ENCODE measurements around the gene C2orf76.
"Not testable (repeated sequence)": the region's sequence is repeated elsewhere in the genome, so short reads cannot be mapped to it uniquely, and the experiment has no call there.

The C2orf76 gene

DNA sequence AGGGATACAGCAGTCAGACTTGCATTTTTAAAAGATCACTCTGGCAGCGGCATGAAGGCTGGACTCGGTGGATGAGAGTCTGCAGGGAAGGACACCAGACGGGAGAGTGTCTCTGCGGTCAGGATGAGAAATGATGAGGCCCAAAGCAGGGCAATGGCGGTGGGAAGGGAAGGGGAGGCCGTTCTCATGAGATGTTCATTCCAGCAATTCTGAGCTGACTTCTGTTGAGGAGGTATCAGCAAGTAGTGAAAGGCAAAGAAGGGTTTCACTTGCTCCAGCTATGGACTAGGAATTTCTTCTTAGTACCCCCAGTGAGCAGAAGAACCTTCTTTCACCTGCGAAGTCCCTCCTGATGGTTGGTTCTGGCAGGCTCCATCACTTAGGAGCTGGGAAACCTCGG, 80.0 kb downstream of the C2orf76 start:
- Histone ChIP-seq H3K9me3 (ENCODE audit: control insufficient read depth, insufficient read depth, low read length) (no peaks in the 10 kb centered on the region), H3K27me3 (ENCODE audit: control insufficient read depth, insufficient read depth, low read length) (no peaks in the 10 kb centered on the region), H3K36me3 (ENCODE audit: control insufficient read depth, insufficient read depth, low read length) (no peaks in the 10 kb centered on the region), H3K27ac (ENCODE audit: low read length) (no peak overlapping the region), H3K4me1 (ENCODE audit: control insufficient read depth, insufficient read depth, low read length) (no peaks in the 10 kb centered on the region; the same call in 1 of the 2 replicates), H3K4me3 (ENCODE audit: low read length) (no peak overlapping the region)
- no CpG with 5 or more reads among the region's 8 CpGs for WGBS (ENCODE audit: insufficient coverage, insufficient read length)
- no peak for DNase-seq (ENCODE audit: low read depth, low spot score)

DNA sequence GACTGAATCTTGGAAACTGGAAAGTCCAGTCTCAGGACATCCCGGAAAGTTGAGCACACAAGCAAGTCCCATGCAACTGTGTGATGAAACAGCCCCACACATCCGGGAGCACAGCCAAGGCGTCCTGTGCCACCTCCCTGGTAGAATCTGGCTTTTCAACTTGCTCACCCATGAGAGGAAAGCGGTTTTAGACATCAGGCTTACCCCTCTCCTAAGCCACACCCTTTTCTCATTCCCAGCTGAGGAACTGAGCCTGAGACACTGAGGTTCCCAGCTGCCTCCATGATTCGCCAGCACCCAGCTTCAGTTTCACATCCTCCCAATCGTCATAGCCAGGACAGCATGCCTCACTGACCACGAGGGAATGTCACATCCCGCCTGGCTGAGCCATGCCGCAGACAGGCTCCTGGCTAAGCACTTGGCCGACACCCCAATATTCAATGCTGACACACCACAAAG, 82.7 kb downstream of the C2orf76 start:
- Histone ChIP-seq H3K4me3 (ENCODE audit: low read length) (no peak overlapping the region), H3K36me3 (ENCODE audit: control insufficient read depth, insufficient read depth, low read length) (no peaks in the 10 kb centered on the region), H3K27me3 (ENCODE audit: control insufficient read depth, insufficient read depth, low read length) (no peaks in the 10 kb centered on the region), H3K27ac (ENCODE audit: low read length) (no peak overlapping the region), H3K9me3 (ENCODE audit: control insufficient read depth, insufficient read depth, low read length) (no peaks in the 10 kb centered on the region), H3K4me1 (ENCODE audit: control insufficient read depth, insufficient read depth, low read length) (no peaks in the 10 kb centered on the region; the same call in 1 of the 2 replicates)
- no peak for DNase-seq (ENCODE audit: low read depth, low spot score)
- no CpG with 5 or more reads among the region's 10 CpGs for WGBS (ENCODE audit: insufficient coverage, insufficient read length)

DNA sequence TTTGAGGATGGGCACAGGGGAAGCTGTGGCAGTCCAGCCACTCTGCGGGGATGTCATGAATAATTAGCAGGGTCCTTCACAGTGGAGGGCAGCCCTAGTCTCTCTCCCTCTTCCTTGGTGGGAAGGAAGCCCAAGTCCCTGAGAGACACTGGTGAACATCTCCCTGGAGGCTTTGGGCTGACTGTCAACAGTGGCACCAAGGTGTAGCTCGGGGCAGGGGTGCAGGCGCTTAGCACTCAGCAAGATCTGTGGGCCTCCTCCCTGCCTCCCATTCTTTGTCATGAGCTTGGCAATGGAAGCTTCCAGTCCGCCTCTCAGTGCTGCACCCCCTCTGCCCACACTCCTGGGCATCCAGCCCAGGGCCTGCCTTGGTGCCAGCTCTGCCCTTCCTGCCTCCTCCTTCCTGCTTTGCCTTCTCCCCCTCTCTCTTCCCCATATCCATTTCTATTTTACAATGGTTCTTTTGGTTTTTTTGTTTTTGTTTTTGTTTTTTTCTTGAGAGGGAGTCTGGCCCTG, 83.6 kb downstream of the C2orf76 start:
- Histone ChIP-seq H3K4me1 (ENCODE audit: control insufficient read depth, insufficient read depth, low read length) (no peaks in the 10 kb centered on the region; the same call in 1 of the 2 replicates), H3K27me3 (ENCODE audit: control insufficient read depth, insufficient read depth, low read length) (no peaks in the 10 kb centered on the region), H3K27ac (ENCODE audit: low read length) (no peak overlapping the region), H3K36me3 (ENCODE audit: control insufficient read depth, insufficient read depth, low read length) (no peaks in the 10 kb centered on the region), H3K9me3 (ENCODE audit: control insufficient read depth, insufficient read depth, low read length) (no peaks in the 10 kb centered on the region), H3K4me3 (ENCODE audit: low read length) (no peak overlapping the region)
- no CpG with 5 or more reads among the region's 4 CpGs for WGBS (ENCODE audit: insufficient coverage, insufficient read length)
- no peak for DNase-seq (ENCODE audit: low read depth, low spot score)

DNA sequence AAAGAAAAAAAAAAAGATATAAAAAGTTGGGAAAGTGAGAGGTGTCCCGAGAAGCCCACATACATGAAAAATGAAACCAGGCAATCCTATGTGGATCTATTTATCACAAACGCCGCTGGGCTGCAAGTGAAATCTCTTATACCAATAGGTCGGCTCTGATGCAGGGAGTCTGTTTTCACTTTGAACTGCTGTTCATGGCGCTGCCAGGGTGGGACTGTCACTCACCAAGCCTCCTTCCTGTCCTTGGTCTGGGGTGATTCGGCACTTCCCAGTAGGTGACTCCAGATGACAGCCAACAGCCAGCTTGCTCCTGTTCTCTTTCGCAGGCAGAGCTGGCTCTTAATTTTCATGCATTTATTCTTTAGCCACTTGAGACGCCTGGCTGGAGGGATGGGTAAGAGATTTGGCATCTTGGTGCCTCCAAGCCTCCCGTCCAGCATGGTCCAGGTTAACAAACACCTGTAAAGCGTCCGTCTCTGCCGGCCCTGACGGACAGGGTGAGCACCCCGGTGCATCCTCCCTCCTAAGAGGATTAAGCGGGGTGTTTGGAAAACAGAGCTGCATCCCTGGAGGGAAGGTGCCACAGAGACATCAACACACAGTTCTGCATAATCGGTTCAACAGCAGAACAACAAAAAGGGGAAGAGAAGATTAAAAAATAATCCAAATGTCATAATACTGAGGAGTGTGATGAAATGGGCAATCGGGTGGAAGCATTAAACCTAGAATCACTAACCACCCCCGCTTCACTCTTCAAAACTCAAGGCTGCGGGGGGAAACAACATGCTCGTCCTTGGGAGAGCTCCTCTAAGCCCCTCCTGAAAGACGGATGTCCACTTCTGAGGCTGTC, 84.3 kb downstream of the C2orf76 start:
- WGBS (ENCODE audit: insufficient coverage, insufficient read length), result no CpG with 5 or more reads among the region's 21 CpGs
- H3K4me3 ChIP-seq (ENCODE audit: low read length), result no peak overlapping the region
- H3K9me3 ChIP-seq (ENCODE audit: control insufficient read depth, insufficient read depth, low read length), result no peaks in the 10 kb centered on the region
- H3K27ac ChIP-seq (ENCODE audit: low read length), result no peak overlapping the region
- no peak for DNase-seq (ENCODE audit: low read depth, low spot score)
- no peaks in the 10 kb centered on the region for H3K27me3 ChIP-seq (ENCODE audit: control insufficient read depth, insufficient read depth, low read length)
- H3K36me3 ChIP-seq (ENCODE audit: control insufficient read depth, insufficient read depth, low read length), result no peaks in the 10 kb centered on the region
- H3K4me1 ChIP-seq (ENCODE audit: control insufficient read depth, insufficient read depth, low read length), result no peaks in the 10 kb centered on the region; the same call in 1 of the 2 replicates

DNA sequence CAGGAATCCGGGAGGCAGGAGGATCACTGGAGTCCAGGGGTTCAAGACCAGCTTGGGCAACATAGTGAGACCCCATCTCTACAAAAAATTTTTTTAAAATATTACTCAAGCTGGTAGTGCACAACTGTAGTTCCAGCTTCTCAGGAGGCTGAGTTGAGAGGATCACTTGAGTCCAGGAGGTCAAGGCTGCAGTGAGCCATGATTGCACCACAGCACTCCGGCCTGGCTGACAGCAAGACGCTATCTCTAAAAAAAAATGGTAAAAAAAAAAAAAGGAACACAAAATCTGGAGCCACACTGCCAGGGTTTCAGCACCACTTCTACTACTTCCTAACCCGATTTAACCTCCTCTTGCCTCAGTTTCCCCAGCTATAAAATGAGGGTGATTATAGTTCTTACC, 86.0 kb downstream of the C2orf76 start:
- H3K27ac ChIP-seq (ENCODE audit: low read length), result no peak overlapping the region
- H3K36me3 ChIP-seq (ENCODE audit: control insufficient read depth, insufficient read depth, low read length), result no peaks in the 10 kb centered on the region
- no peaks in the 10 kb centered on the region for H3K27me3 ChIP-seq (ENCODE audit: control insufficient read depth, insufficient read depth, low read length)
- H3K9me3 ChIP-seq (ENCODE audit: control insufficient read depth, insufficient read depth, low read length), result no peaks in the 10 kb centered on the region
- H3K4me3 ChIP-seq (ENCODE audit: low read length), result no peak overlapping the region
- no peak for DNase-seq (ENCODE audit: low read depth, low spot score)
- no CpG with 5 or more reads among the region's 4 CpGs for WGBS (ENCODE audit: insufficient coverage, insufficient read length)
- H3K4me1 ChIP-seq (ENCODE audit: control insufficient read depth, insufficient read depth, low read length), result no peaks in the 10 kb centered on the region; the same call in 1 of the 2 replicates

DNA sequence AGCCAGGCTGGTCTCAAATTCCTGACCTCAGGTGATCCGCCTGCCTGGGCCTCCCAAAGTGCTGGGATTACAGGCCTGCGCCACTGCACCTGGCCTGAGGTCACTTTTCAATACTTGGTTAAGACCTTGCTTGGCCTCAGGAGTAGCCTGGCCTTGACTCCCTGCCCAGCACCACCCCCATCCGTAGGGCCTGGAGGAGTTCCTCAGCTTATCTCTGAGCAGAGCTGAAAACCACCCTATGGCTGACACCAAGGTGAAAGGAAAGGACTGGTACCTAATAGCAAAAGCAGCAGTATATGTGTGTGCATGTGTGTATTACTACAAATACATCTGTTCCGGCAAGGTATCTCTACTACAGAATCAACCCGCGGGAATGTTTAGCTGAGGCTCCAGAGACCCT, 87.0 kb downstream of the C2orf76 start:
- H3K9me3 ChIP-seq (ENCODE audit: control insufficient read depth, insufficient read depth, low read length), result no peaks in the 10 kb centered on the region
- no peak overlapping the region for H3K27ac ChIP-seq (ENCODE audit: low read length)
- no peaks in the 10 kb centered on the region for H3K27me3 ChIP-seq (ENCODE audit: control insufficient read depth, insufficient read depth, low read length)
- H3K4me3 ChIP-seq (ENCODE audit: low read length), result no peak overlapping the region
- DNase-seq (ENCODE audit: low read depth, low spot score), result no peak
- H3K4me1 ChIP-seq (ENCODE audit: control insufficient read depth, insufficient read depth, low read length), result no peaks in the 10 kb centered on the region; the same call in 1 of the 2 replicates
- H3K36me3 ChIP-seq (ENCODE audit: control insufficient read depth, insufficient read depth, low read length), result no peaks in the 10 kb centered on the region
- WGBS (ENCODE audit: insufficient coverage, insufficient read length), result no CpG with 5 or more reads among the region's 6 CpGs

DNA sequence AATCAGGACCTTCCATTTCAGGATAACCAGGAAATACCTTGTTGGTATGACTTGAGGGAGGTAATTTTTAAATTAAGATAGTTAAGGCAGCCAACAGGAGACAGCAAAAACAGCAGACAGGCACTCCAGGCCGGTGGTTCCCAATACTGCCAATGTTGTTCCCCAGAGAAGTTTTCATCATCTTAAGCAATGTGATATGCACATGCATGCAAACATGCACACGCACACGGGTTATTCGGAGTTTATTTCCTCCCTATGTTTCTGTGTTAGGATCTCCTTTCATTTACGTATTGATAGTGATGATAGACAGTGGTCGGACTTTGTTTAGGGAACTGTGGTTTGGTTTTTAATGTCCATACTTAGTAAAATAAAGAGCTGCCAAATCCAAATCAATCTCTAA, 87.7 kb downstream of the C2orf76 start:
- no peak overlapping the region for H3K27ac ChIP-seq (ENCODE audit: low read length)
- no peaks in the 10 kb centered on the region for H3K9me3 ChIP-seq (ENCODE audit: control insufficient read depth, insufficient read depth, low read length)
- no peaks in the 10 kb centered on the region for H3K27me3 ChIP-seq (ENCODE audit: control insufficient read depth, insufficient read depth, low read length)
- no peak for DNase-seq (ENCODE audit: low read depth, low spot score)
- no peaks in the 10 kb centered on the region for H3K36me3 ChIP-seq (ENCODE audit: control insufficient read depth, insufficient read depth, low read length)
- H3K4me3 ChIP-seq (ENCODE audit: low read length), result no peak overlapping the region
- no CpG with 5 or more reads among the region's 6 CpGs for WGBS (ENCODE audit: insufficient coverage, insufficient read length)
- H3K4me1 ChIP-seq (ENCODE audit: control insufficient read depth, insufficient read depth, low read length), result no peaks in the 10 kb centered on the region; the same call in 1 of the 2 replicates

DNA sequence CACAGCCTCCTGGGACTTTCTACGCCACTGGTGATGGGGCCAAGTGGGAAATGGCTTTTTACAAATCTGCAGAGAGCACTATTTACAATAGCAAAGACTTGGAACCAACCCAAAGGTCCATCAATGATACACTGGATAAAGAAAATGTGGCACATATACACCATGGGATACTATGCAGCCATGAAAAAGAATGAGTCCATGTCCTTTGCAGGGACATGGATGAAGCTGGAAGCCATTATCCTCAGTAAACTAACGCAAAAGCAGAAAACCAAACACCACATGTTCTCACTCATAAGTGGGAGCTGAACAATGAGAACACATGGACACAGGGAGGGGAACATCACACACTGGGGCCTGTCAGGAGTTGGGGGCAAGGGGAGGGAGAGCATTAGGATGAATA, 88.2 kb downstream of the C2orf76 start:
- H3K36me3 ChIP-seq (ENCODE audit: control insufficient read depth, insufficient read depth, low read length); H3K4me3 ChIP-seq (ENCODE audit: low read length); DNase-seq (ENCODE audit: low read depth, low spot score); H3K27ac ChIP-seq (ENCODE audit: low read length); H3K27me3 ChIP-seq (ENCODE audit: control insufficient read depth, insufficient read depth, low read length); H3K4me1 ChIP-seq (ENCODE audit: control insufficient read depth, insufficient read depth, low read length); H3K9me3 ChIP-seq (ENCODE audit: control insufficient read depth, insufficient read depth, low read length): not testable (repeated sequence)
- no CpG with 5 or more reads among the region's 2 CpGs for WGBS (ENCODE audit: insufficient coverage, insufficient read length)

DNA sequence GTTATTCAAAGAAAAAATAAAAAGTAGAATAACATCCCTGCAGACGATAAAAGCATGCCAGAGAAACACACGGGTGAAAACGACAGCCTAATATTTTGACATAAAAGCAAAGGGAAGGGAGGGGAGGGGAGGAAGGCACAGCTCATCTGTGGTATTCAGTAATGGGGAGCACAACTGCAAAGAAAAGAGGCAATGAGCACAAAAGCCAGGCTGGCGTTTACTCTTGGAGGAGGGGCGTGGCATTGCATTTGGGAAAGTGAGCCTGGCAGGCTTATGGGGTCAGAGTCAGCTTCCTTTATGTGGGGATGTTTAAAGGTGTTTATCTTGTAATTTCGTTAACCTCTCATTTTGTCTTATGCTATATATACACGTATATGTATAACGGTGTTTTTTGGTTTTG, 89.8 kb downstream of the C2orf76 start:
- 100% methylated on average over 2 of the region's 8 CpGs for WGBS (ENCODE audit: insufficient coverage, insufficient read length)
- no peaks in the 10 kb centered on the region for H3K9me3 ChIP-seq (ENCODE audit: control insufficient read depth, insufficient read depth, low read length)
- H3K4me3 ChIP-seq (ENCODE audit: low read length), result no peak overlapping the region
- no peaks in the 10 kb centered on the region for H3K4me1 ChIP-seq (ENCODE audit: control insufficient read depth, insufficient read depth, low read length)
- no peaks in the 10 kb centered on the region for H3K27me3 ChIP-seq (ENCODE audit: control insufficient read depth, insufficient read depth, low read length)
- H3K36me3 ChIP-seq (ENCODE audit: control insufficient read depth, insufficient read depth, low read length), result no peaks in the 10 kb centered on the region
- no peak for DNase-seq (ENCODE audit: low read depth, low spot score)
- H3K27ac ChIP-seq (ENCODE audit: low read length), result no peak overlapping the region

DNA sequence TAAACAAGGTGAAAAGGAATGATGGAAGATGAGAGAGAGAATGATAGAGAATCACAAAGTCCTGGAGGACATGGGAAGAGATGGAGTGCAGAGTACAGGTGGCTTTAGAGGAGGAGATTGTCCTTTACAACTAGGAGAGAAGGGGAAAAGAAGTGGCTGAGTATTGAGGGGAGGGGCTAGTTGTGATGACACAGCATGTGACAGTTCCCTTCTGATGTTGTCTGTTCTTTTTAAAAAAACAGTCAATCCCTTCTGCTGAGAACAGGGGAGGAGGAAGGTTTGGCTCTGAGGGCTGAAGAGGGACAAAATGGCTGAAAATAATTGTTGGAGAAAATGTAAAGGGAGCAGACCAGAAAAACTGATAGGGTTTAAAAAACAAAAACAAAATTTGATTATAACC, 99.0 kb downstream of the C2orf76 start:
- DNase-seq (ENCODE audit: low read depth, low spot score), result no peak
- Histone ChIP-seq H3K36me3 (ENCODE audit: control insufficient read depth, insufficient read depth, low read length) (no peaks in the 10 kb centered on the region), H3K4me1 (ENCODE audit: control insufficient read depth, insufficient read depth, low read length) (peaks cover 2% of the 10 kb centered on the region; the same call in 1 of the 2 replicates), H3K9me3 (ENCODE audit: control insufficient read depth, insufficient read depth, low read length) (no peaks in the 10 kb centered on the region), H3K4me3 (ENCODE audit: low read length) (no peak overlapping the region), H3K27ac (ENCODE audit: low read length) (no peak overlapping the region), H3K27me3 (ENCODE audit: control insufficient read depth, insufficient read depth, low read length) (no peaks in the 10 kb centered on the region)
